ENCODE measurements around the gene DMGDH.

- TF ChIP-seq POLR2A (IDR thresholded peaks at IDR 0.05; ENCODE audit: low read depth, low read length) (no peak), CTCF (conservative IDR thresholded peaks at IDR 0.05; ENCODE audit: low read depth, low read length) (no peak), USF2 (IDR thresholded peaks at IDR 0.05; ENCODE audit: low read depth, low read length) (no peak), RCOR1 (IDR thresholded peaks at IDR 0.05; ENCODE audit: insufficient replicate concordance, low read length) (no peak), SMC3 (IDR thresholded peaks at IDR 0.05; ENCODE audit: low read depth, low read length) (no peak), RAD21 (IDR thresholded peaks at IDR 0.05; ENCODE audit: low read length) (no peak), ELK1 (IDR thresholded peaks at IDR 0.05; ENCODE audit: borderline replicate concordance, low read depth, low read length) (no peak), CEBPB (IDR thresholded peaks at IDR 0.05; ENCODE audit: low read depth, low read length) (no peak), BHLHE40 (IDR thresholded peaks at IDR 0.05; ENCODE audit: low read depth, low read length) (no peak), MAFK (IDR thresholded peaks at IDR 0.05; ENCODE audit: low read depth, low read length) (no peak), NFE2L2 (IDR thresholded peaks at IDR 0.05; ENCODE audit: low read depth, low read length) (no peak)
Measured at GRCh38 chr5:79011869-79012268, 57.6 kb downstream of the DMGDH start.
